Measurements from ENCODE around the gene PCDHGC5.

The PCDHGC5 gene

DNA sequence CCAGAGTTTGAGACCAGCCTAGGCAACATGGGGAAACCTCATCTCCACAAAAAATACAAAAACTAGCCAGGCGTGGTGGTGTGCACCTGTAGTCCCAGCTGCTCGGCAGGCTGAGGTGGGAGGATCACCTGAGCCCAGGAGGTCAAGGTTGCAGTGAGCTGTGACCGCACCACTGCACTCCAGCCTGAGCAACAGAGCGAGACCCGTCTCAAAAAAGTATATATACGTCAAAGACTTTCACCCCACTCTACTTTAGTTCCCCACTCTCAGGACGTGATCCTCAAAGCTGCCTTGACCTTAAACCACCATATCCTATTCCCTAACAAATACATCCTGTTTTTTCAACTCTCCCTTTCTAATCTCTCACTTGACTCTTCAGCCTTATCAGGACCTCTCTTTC lies 41.0 kb downstream of the PCDHGC5 start:
- DNase-seq (ENCODE audit: low read depth, low spot score), result no peak

DNA sequence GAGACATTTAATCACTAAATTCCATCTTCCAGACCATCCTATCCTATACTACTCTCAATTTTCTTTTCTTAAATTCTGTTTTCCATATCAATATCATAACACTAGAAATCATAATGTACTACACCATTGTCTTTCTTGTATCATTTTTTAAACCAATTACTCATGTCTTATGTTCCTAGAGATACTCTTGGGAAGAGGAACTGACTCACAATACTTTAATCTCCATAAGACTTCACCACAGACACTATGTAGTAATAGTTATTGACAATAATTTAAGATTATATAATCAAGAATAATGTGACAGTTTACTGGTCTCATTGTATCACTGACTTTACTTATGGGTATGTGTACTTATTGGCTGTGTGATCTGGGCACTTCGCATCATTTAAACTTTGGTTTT lies 43.8 kb downstream of the PCDHGC5 start:
- no peak for DNase-seq (ENCODE audit: low read depth, low spot score)

- no peak for DNase-seq (ENCODE audit: low read depth, low spot score)
These were observed 45.0 kb downstream of the PCDHGC5 start for GRCh38 chr5:141533897-141534296.

DNA sequence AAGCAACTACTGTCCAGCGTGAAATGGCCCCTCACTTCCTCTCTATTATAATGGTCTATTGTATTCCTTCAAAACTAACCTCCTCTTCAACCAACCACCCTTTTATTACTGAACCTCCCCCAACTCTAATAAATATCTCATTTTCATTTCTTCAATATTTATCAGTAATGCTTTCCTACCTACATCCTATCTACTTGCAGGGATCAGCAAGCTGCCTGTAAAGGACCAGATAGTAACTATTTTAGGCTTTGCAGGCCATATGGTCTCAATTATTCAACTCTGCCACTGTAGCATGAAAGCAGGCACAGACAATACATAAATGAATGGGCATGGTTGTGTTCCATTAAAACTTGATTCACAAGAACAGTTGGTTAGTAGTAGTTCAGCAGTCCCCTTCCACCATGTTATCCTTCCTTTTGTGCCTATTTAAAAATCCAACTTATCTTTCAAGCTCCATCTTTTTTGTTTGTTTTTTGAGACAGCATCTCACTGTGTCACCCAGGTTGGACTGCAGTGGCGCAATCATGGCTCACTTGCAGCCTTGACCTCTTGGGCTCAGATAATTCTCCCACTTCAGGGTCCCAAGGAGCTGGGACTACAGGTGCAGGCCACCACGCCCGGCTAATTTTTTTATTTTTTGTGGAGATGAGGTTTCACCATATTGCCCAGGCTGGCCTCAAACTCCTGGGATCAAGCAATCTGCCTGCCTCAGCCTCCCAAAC lies 45.8 kb downstream of the PCDHGC5 start:
- no peak for DNase-seq (ENCODE audit: low read depth, low spot score)
